ENCODE data around the gene HTRA2.

HTRA2 gene

GRCh38 chr2:74562126-74562775, 32.5 kb downstream of the HTRA2 start:
- no peak for DNase-seq

GRCh38 chr2:74564222-74564621, 34.5 kb downstream of the HTRA2 start:
- DNase-seq = no peak

- no peak for DNase-seq
Measured at GRCh38 chr2:74566076-74566753, 36.5 kb downstream of the HTRA2 start.

DNA sequence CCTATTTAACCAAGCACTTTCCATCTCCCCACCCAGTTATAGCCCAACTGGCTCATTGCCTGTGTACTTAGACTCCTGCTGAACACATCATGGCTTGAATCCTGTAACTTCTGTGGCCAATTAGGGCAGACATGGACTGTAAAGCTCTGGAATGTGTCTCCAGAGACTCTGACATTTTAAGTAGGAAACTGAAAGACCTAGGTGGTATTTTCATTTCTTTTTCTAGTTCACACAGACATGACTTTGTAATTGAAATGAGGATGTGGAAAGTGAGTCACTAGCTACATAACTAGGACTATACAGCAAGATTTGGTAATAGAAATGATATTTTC, 37.0 kb downstream of the HTRA2 start:
- DNase-seq = no peak

- DNase-seq = no peak
Measured at GRCh38 chr2:74567881-74568280, 38.1 kb downstream of the HTRA2 start.

- DNase-seq = no peak
Measured at GRCh38 chr2:74569686-74570085, 40.0 kb downstream of the HTRA2 start.

DNA sequence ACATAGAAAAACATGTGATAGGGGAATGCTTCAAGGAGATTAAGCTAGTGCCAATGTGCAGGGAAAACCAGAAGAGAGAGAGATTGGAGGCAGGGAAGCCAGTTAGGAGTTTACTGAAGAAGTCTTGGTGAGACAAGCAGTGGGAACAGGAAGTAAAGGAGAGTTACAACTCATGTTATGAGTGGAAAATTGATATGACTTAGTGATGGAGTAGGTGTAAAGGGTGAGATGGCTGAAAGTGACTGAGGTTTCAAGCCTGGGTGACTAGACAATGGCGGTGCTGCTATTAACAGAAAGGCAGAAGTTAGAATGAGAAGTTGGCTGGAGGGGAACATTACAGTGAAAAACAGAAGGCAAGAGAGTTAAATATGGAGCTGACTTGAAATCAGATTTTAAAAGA, 41.3 kb downstream of the HTRA2 start:
- no peak for DNase-seq

DNA sequence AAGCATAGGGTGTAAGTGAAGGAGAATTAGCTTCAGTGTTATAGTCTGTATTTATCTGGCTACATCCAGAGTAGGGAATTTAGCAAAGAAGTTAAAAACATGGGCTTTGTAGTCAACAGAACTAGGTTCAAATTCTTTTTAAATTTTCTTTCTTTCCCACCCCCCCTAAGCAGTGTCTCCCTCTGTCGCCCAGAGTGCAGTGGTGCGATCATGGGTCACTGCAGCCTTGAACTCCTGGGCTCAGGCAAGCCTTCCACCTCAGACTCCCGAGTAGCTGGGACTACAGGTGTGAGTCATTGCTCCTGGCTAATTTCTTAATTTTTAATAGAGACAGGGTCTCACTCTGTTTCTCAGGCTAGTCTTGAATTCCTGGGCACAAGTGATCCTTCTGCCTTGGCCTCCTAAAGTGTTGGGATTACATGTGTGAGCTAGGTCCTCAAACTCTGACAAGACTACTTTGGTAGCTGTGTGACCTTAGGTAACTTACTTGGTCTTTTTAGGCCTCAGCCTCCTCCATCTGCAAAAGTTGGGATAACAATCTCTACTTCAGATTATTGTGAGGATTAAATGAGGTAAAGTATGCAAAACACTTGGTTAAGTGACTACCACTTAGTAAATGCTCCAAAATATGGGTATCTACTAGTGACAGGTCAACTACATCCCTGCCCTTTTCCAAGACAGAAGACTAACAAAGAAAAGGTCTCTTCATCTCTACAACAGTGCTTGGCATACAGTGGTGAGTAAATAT, 42.6 kb downstream of the HTRA2 start:
- no peak for DNase-seq

DNA sequence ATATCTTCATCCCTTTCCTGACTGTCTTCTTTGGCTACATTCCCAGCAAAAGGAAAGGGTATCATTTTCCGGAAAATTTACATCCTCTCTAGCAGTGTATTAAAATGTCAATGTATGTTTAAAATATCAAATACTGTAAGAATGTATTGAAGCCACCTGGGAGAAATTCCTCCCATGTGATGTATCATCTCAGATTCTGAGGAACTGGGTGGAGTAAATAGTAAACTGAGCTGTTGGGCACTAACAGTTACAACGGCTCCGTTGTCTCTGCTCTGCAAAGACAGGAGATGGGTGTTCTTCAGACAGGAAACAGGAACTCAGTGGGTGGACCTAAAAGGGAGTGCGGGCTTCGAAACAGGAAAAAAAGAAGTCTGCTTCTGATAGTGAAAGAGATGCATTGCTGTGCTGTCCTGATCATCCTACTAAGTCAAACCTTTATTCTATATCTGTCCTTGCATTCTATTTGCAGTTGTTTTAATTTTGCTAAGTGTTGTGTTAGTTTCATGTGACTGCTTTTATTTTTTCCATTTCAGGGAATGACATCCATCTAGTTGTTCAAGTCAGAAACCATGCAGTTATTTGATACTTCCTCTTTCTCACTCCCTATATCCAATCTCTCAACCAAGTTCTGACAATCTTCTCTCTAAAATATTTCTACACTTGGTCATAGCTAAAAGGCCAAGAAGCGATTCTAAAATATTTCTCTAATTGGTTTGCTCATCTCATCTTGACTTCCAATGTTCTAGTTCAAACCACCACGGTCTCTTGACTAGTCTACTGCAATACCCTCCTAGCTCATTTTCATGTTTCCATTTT, 44.2 kb downstream of the HTRA2 start:
- peak; percentile 23 for DNase-seq

GRCh38 chr2:74575320-74575719, 45.6 kb downstream of the HTRA2 start:
- no peak for DNase-seq

- no peak for DNase-seq
Measured at GRCh38 chr2:74576211-74576862, 46.6 kb downstream of the HTRA2 start.

DNA sequence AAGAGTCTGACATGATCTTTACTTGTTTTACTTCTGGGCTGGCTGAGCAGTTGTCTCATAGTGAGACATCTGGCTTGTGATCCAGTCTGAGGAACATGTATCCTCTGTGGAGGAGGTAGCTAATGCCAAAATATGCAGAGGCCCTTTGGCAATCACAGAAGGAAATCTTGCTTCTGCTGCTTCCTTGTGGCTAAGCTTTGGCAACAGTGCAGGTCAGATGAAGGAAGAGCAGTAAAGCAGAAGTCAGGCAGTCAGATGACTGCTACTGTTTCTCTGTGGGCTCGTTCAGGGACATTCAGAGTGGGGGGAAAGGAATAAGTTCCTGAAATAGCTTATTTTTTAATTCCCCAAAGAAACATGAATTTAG, 47.1 kb downstream of the HTRA2 start:
- DNase-seq = no peak

DNA sequence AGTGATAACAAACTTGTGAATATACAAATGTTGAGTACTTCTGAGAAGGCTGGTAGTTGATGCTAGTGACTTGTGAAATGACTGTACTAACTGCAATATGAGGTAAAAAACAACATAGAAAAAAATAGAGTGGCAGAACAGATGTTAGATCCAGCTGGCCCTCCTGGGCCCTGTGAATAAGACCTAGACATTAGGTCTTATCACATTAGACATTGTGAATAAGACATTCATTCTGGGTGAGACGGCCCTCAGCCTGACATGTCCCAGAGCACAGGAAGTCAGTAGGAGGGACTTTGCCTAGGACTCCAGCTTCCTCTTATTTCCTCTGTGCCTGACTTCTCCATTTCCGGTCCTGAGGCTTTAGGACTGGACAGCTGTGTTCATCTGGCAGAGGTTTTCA, 47.7 kb downstream of the HTRA2 start:
- DNase-seq = no peak

DNA sequence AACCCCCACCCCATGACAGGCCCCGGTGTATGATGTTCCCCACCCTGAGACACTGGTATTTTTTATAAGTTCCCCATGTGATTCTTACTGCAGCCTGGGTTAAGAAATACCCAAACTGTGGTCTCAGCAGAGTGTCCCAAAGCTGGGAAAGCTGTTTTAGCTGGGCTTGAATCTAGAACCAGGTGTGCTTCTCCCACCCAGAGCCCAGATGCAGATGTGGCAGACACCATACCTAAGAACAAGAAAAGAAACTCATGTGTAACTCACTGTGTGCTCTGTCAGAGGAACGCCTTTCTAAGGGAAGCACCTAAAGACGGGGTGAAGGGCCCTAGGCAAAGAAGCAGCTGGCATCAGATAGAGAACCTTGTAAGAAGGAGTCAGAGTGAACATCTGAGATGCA, 48.7 kb downstream of the HTRA2 start:
- DNase-seq = no peak

DNA sequence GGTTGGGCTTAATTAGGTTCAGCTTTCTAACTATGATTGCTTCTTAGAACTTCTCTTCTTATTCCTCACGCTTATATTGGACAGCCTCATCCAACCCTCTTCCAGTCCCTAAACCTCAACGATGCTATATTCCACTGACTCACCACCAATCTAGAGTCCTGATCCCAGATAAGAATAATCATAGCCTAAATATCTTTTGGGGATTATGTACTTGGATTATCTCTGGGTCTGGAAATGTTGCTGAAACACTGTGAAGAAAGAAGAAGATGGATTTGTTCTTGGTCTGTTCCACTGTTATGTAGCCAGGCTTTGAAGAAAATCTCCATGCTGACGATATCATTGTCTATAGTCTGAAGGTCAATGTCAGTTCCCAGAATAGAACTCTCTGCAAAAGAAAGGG, 51.7 kb downstream of the HTRA2 start:
- no peak for DNase-seq

DNA sequence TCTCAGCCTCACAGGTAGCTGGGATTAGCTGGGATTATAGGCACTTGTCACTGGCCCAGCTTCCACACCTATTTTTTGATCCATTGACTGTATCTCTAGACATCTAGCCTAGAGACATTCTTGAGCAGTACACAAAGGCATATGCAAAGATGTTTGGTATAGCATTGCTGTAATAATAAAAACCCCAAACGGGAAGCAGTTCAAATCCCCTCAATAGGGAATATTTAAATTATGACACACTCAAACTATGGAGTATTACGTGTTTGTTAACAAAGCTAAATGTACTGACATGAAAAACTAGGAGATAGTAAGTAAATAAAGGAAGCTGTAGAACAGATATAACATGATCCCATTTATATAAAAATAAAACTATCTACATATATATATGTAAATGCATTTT, 52.5 kb downstream of the HTRA2 start:
- no peak for DNase-seq

All from central memory CD4-positive, alpha-beta T cell (primary cell).